T1000 (cell line): ENCODE results near the gene TAGLN2.

Source experiments
- DNase-seq: peaks from one replicate; lab custom pipeline; 2025; ENCODE audit warnings: mixed read lengths; lab: John Stamatoyannopoulos, UW

TAGLN2 gene

GRCh38 chr1:159924791-159925718 lies at the start of gene TAGLN2:
TAGLN2 (minus strand) TSS chr1:159925507; CDS start chr1:159920509, 4,998 bp downstream.
- peak; percentile 83 for DNase-seq

GRCh38 chr1:159974350-159974965 lies 49.2 kb upstream of the TAGLN2 start:
- DNase-seq, result no peak

- no peak for DNase-seq
Observed at GRCh38 chr1:159973350-159973940, 48.1 kb upstream of the TAGLN2 start.

GRCh38 chr1:159972443-159973205 lies 47.3 kb upstream of the TAGLN2 start:
- DNase-seq, result no peak

GRCh38 chr1:159970932-159971342 lies 45.6 kb upstream of the TAGLN2 start:
- no peak for DNase-seq

GRCh38 chr1:159968901-159969300 lies 43.6 kb upstream of the TAGLN2 start:
- no peak for DNase-seq

GRCh38 chr1:159965263-159965662 lies 40.0 kb upstream of the TAGLN2 start:
- DNase-seq, result no peak

GRCh38 chr1:159964144-159964543 lies 38.8 kb upstream of the TAGLN2 start:
- no peak for DNase-seq

- DNase-seq, result no peak
Observed at GRCh38 chr1:159962176-159962575, 36.9 kb upstream of the TAGLN2 start.

GRCh38 chr1:159961636-159962035 lies 36.3 kb upstream of the TAGLN2 start:
- DNase-seq, result no peak

GRCh38 chr1:159960721-159961381 lies 35.5 kb upstream of the TAGLN2 start:
- no peak for DNase-seq

- DNase-seq, result no peak
Observed at GRCh38 chr1:159959451-159959850, 34.1 kb upstream of the TAGLN2 start.

GRCh38 chr1:159958719-159959380 lies 33.5 kb upstream of the TAGLN2 start:
- DNase-seq, result no peak

- no peak for DNase-seq
Observed at GRCh38 chr1:159957824-159958268, 32.5 kb upstream of the TAGLN2 start.

GRCh38 chr1:159955456-159955855 lies 30.1 kb upstream of the TAGLN2 start:
- DNase-seq, result no peak

- DNase-seq, result no peak
Observed at GRCh38 chr1:159953536-159954515, 28.5 kb upstream of the TAGLN2 start, which contains the start of gene SLAMF9. SLAMF9 (minus strand) TSS chr1:159954237; CDS start chr1:159954137, 100 bp downstream.

GRCh38 chr1:159952932-159953331 lies 27.6 kb upstream of the TAGLN2 start:
- no peak for DNase-seq

- no peak for DNase-seq
Observed at GRCh38 chr1:159951551-159951950, 26.2 kb upstream of the TAGLN2 start.

GRCh38 chr1:159951016-159951415 lies 25.7 kb upstream of the TAGLN2 start:
- no peak for DNase-seq

GRCh38 chr1:159949981-159950381 lies 24.7 kb upstream of the TAGLN2 start:
- no peak for DNase-seq
